Measurements from ENCODE around the gene MRPS7. TPM values are rescaled to one million over a fixed set of nuclear protein-coding genes. Genes with fewer than 3 reads are reported as not detected.

Gene MRPS7
- 10 to 100 TPM; 29.0 to 33.2 TPM for total RNA-seq

- H3K27ac ChIP-seq: peak within 1 kb of the TSS; percentile 93 to 98
- H3K27me3 ChIP-seq (replicated peaks; ENCODE audit: insufficient read depth): no peaks in the 10 kb centered on the region
- no peak for TF ChIP-seq CTCF (IDR thresholded peaks at IDR 0.05)
- peak within 1 kb of the TSS; percentile 94 for H3K4me3 ChIP-seq
- peaks cover 13% of the 10 kb centered on the region for H3K36me3 ChIP-seq
- H3K4me1 ChIP-seq (ENCODE audit: control insufficient read depth in 1 of 2, low read depth in 2 of 2): peaks cover 17 to 27% of the 10 kb centered on the region in 2 donors
- H3K9me3 ChIP-seq: no peaks in the 10 kb centered on the region
- ATAC-seq (ENCODE audit: insufficient number of reproducible peaks, low FRiP score, low read depth): peak; percentile 95
- peak; percentile 87 for DNase-seq (ENCODE audit: low spot score)
These were observed at the start of gene MRPS7, which contains the start of gene GGA3 for GRCh38 chr17:75261336-75262111. Gene MRPS7, plus strand, starts transcription at chr17:75261879. Its CDS starts 22 bp downstream, at chr17:75261901. Gene GGA3, minus strand, starts transcription at chr17:75261606. Its CDS starts 19 bp downstream, at chr17:75261587.

- ATAC-seq (ENCODE audit: insufficient number of reproducible peaks, low FRiP score, low read depth) (no peak), DNase-seq (ENCODE audit: low spot score) (no peak)
- H3K36me3 ChIP-seq: peaks cover 54% of the 10 kb centered on the region
- H3K4me3 ChIP-seq: no peak overlapping the region
- H3K9me3 ChIP-seq: no peaks in the 10 kb centered on the region
- H3K4me1 ChIP-seq (ENCODE audit: control insufficient read depth in 1 of 2, low read depth in 2 of 2): no peaks in the 10 kb centered on the region
- no peak for TF ChIP-seq CTCF (IDR thresholded peaks at IDR 0.05)
- H3K27me3 ChIP-seq (replicated peaks; ENCODE audit: insufficient read depth): no peaks in the 10 kb centered on the region
- no peak overlapping the region for H3K27ac ChIP-seq
These were observed 43.5 kb upstream of the MRPS7 start for GRCh38 chr17:75218131-75218530.

- Histone ChIP-seq H3K4me3 (no peak overlapping the region), H3K36me3 (peaks cover 39% of the 10 kb centered on the region), H3K27ac (no peak overlapping the region), H3K27me3 (replicated peaks; ENCODE audit: insufficient read depth) (no peaks in the 10 kb centered on the region), H3K9me3 (no peaks in the 10 kb centered on the region), H3K4me1 (ENCODE audit: control insufficient read depth in 1 of 2, low read depth in 2 of 2) (no peaks in the 10 kb centered on the region)
- TF ChIP-seq CTCF (IDR thresholded peaks at IDR 0.05): no peak
- ATAC-seq (ENCODE audit: insufficient number of reproducible peaks, low FRiP score, low read depth) (no peak), DNase-seq (ENCODE audit: low spot score) (no peak)
These were observed 41.9 kb upstream of the MRPS7 start for GRCh38 chr17:75219815-75220214.

- H3K4me1 ChIP-seq (ENCODE audit: control insufficient read depth in 1 of 2, low read depth in 2 of 2): no peaks in the 10 kb centered on the region
- no peaks in the 10 kb centered on the region for H3K27me3 ChIP-seq (replicated peaks; ENCODE audit: insufficient read depth)
- DNase-seq (ENCODE audit: low spot score) (no peak), ATAC-seq (ENCODE audit: insufficient number of reproducible peaks, low FRiP score, low read depth) (no peak)
- no peak for TF ChIP-seq CTCF (IDR thresholded peaks at IDR 0.05)
- H3K9me3 ChIP-seq: no peaks in the 10 kb centered on the region
- peaks cover 29% of the 10 kb centered on the region for H3K36me3 ChIP-seq
- no peak overlapping the region for H3K4me3 ChIP-seq
- H3K27ac ChIP-seq: no peak overlapping the region
These were observed 36.7 kb upstream of the MRPS7 start for GRCh38 chr17:75225016-75225415.

GRCh38 chr17:75227729-75228128, 34.0 kb upstream of the MRPS7 start:
- no peak for DNase-seq (ENCODE audit: low spot score)
- Histone ChIP-seq H3K4me3 (no peak overlapping the region), H3K36me3 (peaks cover 46% of the 10 kb centered on the region), H3K4me1 (ENCODE audit: control insufficient read depth in 1 of 2, low read depth in 2 of 2) (no peaks in the 10 kb centered on the region), H3K27me3 (replicated peaks; ENCODE audit: insufficient read depth) (no peaks in the 10 kb centered on the region), H3K27ac (no peak overlapping the region), H3K9me3 (no peaks in the 10 kb centered on the region)
- no peak for ATAC-seq (ENCODE audit: insufficient number of reproducible peaks, low FRiP score, low read depth)
- no peak for TF ChIP-seq CTCF (IDR thresholded peaks at IDR 0.05)

Measured in thoracic aorta (tissue), 2 donors.